Aorta (tissue), 5 donors: ENCODE results near the gene SPATA32. TPM values are rescaled to one million over a fixed set of nuclear protein-coding genes. Genes with fewer than 3 reads are reported as not detected.

Experiments
- ATAC-seq: fragments of 200-7000 bp; cut with Tn5 transposase; one replicate; pipeline ENCODE4 v1.9.1; 2022; ENCODE audit warnings: moderate library complexity; ENCODE audit not compliant: low FRiP score
- DNase-seq, 2 donors: peaks; one replicate each; pipeline ENCODE4 v3.0.0-alpha.2; 2020
- H3K27ac ChIP-seq, 2 donors: one replicate each; pipeline ENCODE4 v1.5.1; 2013; ENCODE audit warnings: low read length in 2 of 2, mild to moderate bottlenecking in 2 of 2, moderate library complexity in 2 of 2, control low read depth in 1 of 2, inconsistent platforms in 1 of 2, low read depth in 1 of 2
- H3K27me3 ChIP-seq, 2 donors: one replicate each; pipeline ENCODE4 v1.6.1; 2013; ENCODE audit warnings: control low read depth in 1 of 2, low read length in 1 of 2, mild to moderate bottlenecking in 1 of 2, moderate library complexity in 1 of 2; ENCODE audit not compliant: insufficient read depth in 2 of 2, control insufficient read depth in 1 of 2
- H3K36me3 ChIP-seq, 2 donors: one replicate each; pipeline ENCODE4 v1.6.1; 2013; ENCODE audit warnings: control low read depth in 1 of 2, low read length in 1 of 2, mild to moderate bottlenecking in 1 of 2; ENCODE audit not compliant: insufficient read depth in 2 of 2, control insufficient read depth in 1 of 2
- H3K4me1 ChIP-seq, 2 donors: one replicate each; pipeline ENCODE4 v1.6.1; 2013; ENCODE audit warnings: low read length in 2 of 2, control low read depth in 1 of 2, mild to moderate bottlenecking in 1 of 2, moderate library complexity in 1 of 2; ENCODE audit not compliant: insufficient read depth in 2 of 2, control insufficient read depth in 1 of 2
- H3K4me3 ChIP-seq, 2 donors: one replicate each; pipeline ENCODE4 v1.5.1; 2013; ENCODE audit warnings: low read length in 2 of 2, control low read depth in 1 of 2, mild to moderate bottlenecking in 1 of 2
- H3K9me3 ChIP-seq: one replicate; pipeline ENCODE4 v1.6.1; 2013; ENCODE audit warnings: mild to moderate bottlenecking, low read length; ENCODE audit not compliant: control insufficient read depth
- WGBS, 2 donors: extraction: QIAGEN DNeasy Blood & Tissue Kit; methylation state at CpG; one replicate each; pipeline ENCODE4 v1.1.7; 2013; 5-methylcytosine and 5-hydroxymethylcytosine counted together
- intact Hi-C, 2 donors: fragments of 100-400 bp; cut with DNase I; formaldehyde crosslinking; loops; one replicate each; pipeline versions ENCODE4 v1.14.2 to v1.15.0; 2022
- polyA plus RNA-seq, 2 donors: library from polyadenylated mRNA; stranded (reverse); fragments of 200-250 nt; gene quantifications; one replicate each; pipeline ENCODE4 v1.2.3, GENCODE V29; 2013
- total RNA-seq, 2 donors: library from RNA; stranded (reverse); fragmentation: NEBNext Ultra II Directional; extraction: Animal tissue kit (Norgen Biotek cat#: 25700); gene quantifications; one replicate each; pipeline ENCODE4 v1.2.1, GENCODE V29; 2021
- donor health status: healthy with polysubstance abuse.
- donor health status: Bipolar disorder and iron deficiency.
- donor health status: DM: no; HTN: no; CAD: no.
- donor health status: DM: no; HTN: no; CAD: no.
- donor health status: DM: yes; HTN: yes; CAD: no.

The SPATA32 gene
- total and polyA plus RNA-seq, 4 donors, result not detected

DNA sequence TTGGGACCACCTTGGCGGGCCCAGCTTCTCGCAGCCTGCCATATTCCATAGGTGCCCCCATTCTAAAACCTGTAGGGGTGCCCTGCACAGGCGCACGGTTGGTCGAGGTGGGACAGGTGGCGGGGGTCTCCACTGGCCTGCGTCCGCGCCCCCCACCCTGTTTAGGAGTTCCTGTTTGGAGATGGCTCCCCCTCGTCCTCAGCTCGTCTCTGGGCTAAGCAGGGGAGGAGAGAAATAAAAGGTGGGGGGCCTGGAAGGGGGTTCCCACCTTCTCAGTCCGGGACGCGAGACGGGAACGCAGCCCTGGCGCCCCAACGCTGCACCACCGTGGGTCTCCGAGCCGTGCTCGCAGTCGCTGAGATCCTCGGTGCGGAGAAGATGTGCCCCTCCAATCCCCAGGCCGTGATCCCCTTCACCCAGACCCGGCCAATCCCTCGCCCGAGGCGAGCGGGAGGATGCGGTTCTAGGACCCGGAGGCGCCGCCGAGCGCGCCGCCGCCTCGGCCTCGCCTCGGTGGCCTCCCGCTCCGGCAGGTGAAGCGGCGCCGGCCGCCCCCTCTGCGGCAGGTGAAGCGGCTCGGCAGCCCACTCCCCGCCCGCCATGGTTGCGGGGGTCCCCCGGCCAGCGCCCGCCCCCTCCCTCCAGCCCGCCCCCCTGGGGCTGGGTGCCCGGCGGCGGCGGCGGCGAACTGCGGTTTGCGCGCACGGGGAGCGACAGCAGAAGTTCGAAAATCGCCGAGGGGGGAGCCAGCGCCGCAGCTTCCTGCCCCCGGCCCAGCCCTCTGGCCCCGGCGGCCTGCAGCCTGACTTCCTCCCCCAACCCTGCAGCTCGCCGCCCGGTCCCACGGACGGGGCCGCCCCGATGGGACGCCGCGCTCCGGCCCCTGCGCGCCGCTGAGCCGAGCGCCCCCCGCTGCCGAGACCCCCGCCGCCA lies 40.5 kb downstream of the SPATA32 start, which contains the start of gene FMNL1:
Gene FMNL1, plus strand, starts transcription at position 805 of the 933 bp plus-strand sequence. CDS start 240 bp downstream, outside the sequence.
- 5 to 7% methylated on average over 61 to 98 of the region's 98 CpGs for whole genome bisulfite sequencing, 2 donors
- H3K27me3 ChIP-seq, result no peaks in the 10 kb centered on the region
- DNase-seq (peak; percentile 87), ATAC-seq (no peak)
- H3K4me1 ChIP-seq, result no peaks in the 10 kb centered on the region
- H3K9me3 ChIP-seq, result no peaks in the 10 kb centered on the region
- H3K4me3 ChIP-seq, result peak within 1 kb of the TSS; percentile 30 to 31
- intact Hi-C loops, result loop anchor here in 1 of 2 donors (2.0 kb wide), 1 partner anchor 163 kb away; no protein-coding TSS in a partner anchor
- no peak within 1 kb of the TSS for H3K27ac ChIP-seq
- H3K36me3 ChIP-seq, result no peaks in the 10 kb centered on the region

DNA sequence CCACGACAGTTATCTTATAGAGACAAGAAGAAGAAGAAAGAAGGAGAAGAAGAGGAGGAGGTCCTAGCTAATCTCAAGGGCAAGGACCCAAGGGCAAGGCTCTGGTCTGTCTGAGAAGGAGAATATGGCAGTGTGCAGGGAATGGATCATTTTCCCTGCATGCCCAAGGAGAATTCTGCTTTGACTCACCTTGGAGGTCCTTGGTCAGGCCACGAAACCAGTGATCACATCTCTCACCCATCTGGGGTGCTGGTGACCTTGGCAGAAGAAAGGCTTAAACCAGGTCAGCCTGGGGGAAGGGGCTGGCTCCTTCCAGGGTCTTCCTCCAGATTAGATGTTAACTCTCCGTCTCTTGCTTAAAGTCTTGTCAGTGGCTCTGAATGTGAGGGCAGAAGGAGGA lies 41.8 kb downstream of the SPATA32 start:
- H3K4me1 ChIP-seq, result no peaks in the 10 kb centered on the region
- DNase-seq (no peak), ATAC-seq (no peak)
- no peaks in the 10 kb centered on the region for H3K27me3 ChIP-seq
- H3K36me3 ChIP-seq, result no peaks in the 10 kb centered on the region
- H3K27ac ChIP-seq, result no peak overlapping the region
- WGBS, 2 donors, result 89 to 90% methylated on average over 3 of the region's 3 CpGs
- H3K9me3 ChIP-seq, result no peaks in the 10 kb centered on the region
- H3K4me3 ChIP-seq, result no peak overlapping the region
- intact Hi-C loops, result loop anchor here in 1 of 2 donors (2.0 kb wide), 1 partner anchor 165 kb away; no protein-coding TSS in a partner anchor

GRCh38 chr17:45218895-45219661 lies 42.8 kb downstream of the SPATA32 start:
- Histone ChIP-seq H3K36me3 (no peaks in the 10 kb centered on the region), H3K4me3 (no peak overlapping the region), H3K27me3 (no peaks in the 10 kb centered on the region), H3K27ac (no peak overlapping the region), H3K9me3 (no peaks in the 10 kb centered on the region), H3K4me1 (no peaks in the 10 kb centered on the region)
- DNase-seq (peak; percentile 87 to 97), ATAC-seq (peak; percentile 92)
- intact Hi-C loops, result loop anchor here (2.0 to 5.0 kb wide), 2 partner anchors 58 to 166 kb away; no protein-coding TSS in a partner anchor
- WGBS, 2 donors, result 11 to 12% methylated on average over 12 of the region's 12 CpGs

Other genes with a start within 250 kb of the SPATA32 start
- 10 to 100 TPM; 22.7 to 33.1 TPM for gene DCAKD, start 210.5 kb downstream of the SPATA32 start, total RNA-seq
- gene DCAKD, start 210.5 kb downstream of the SPATA32 start, polyA plus RNA-seq, result 10 to 100 TPM; 14.5 to 20.1 TPM
- gene NMT1, start 200.8 kb downstream of the SPATA32 start, total RNA-seq, result 100 to 1,000 TPM; 103 to 104 TPM
- 100 to 1,000 TPM in 1 of 2 donors, 10 to 100 TPM in 1; 33.8 to 124 TPM for gene NMT1, start 200.8 kb downstream of the SPATA32 start, polyA plus RNA-seq
- gene PLCD3, start 129.6 kb downstream of the SPATA32 start, total RNA-seq, result 10 to 100 TPM; 94.6 to 97.4 TPM
- gene PLCD3, start 129.6 kb downstream of the SPATA32 start, polyA plus RNA-seq, result 10 to 100 TPM; 22.8 to 93.8 TPM
- 10 to 100 TPM; 16.1 to 23.4 TPM for gene ACBD4, start 126.4 kb downstream of the SPATA32 start, total RNA-seq
- 10 to 100 TPM; 68.6 to 69.7 TPM for gene ACBD4, start 126.4 kb downstream of the SPATA32 start, polyA plus RNA-seq
- 10 to 100 TPM; 48.7 to 64.0 TPM for gene HEXIM1, start 113.6 kb downstream of the SPATA32 start, total RNA-seq
- gene HEXIM1, start 113.6 kb downstream of the SPATA32 start, polyA plus RNA-seq, result 10 to 100 TPM; 40.8 to 62.6 TPM
- 1 to 10 TPM; 2.7 to 6.0 TPM for gene HEXIM2, start 100.2 kb downstream of the SPATA32 start, total RNA-seq
- 1 to 10 TPM; 4.4 to 10.0 TPM for gene HEXIM2, start 100.2 kb downstream of the SPATA32 start, polyA plus RNA-seq
- 10 to 100 TPM; 24.0 to 51.7 TPM for gene FMNL1, start 40.2 kb downstream of the SPATA32 start, total RNA-seq
- 10 to 100 TPM in 1 of 2 donors, 1 to 10 TPM in 1; 2.2 to 11.9 TPM for gene FMNL1, start 40.2 kb downstream of the SPATA32 start, polyA plus RNA-seq
- 10 to 100 TPM; 10.6 to 19.7 TPM for gene MAP3K14, start 54.9 kb upstream of the SPATA32 start, total RNA-seq
- 1 to 10 TPM; 5.9 to 6.0 TPM for gene MAP3K14, start 54.9 kb upstream of the SPATA32 start, polyA plus RNA-seq
- 10 to 100 TPM; 17.8 to 41.0 TPM for gene ARHGAP27, start 170.8 kb upstream of the SPATA32 start, total RNA-seq
- gene ARHGAP27, start 170.8 kb upstream of the SPATA32 start, polyA plus RNA-seq, result 1 to 10 TPM; 5.4 to 9.4 TPM
- 10 to 100 TPM; 50.9 to 67.6 TPM for gene PLEKHM1, start 228.6 kb upstream of the SPATA32 start, total RNA-seq
- 10 to 100 TPM; 13.3 to 18.2 TPM for gene PLEKHM1, start 228.6 kb upstream of the SPATA32 start, polyA plus RNA-seq